ENCODE results near the gene ZNF497. TPM values are rescaled to one million over a fixed set of nuclear protein-coding genes. Genes with fewer than 3 reads are reported as not detected.

ZNF497 gene
- total RNA-seq, 1 donor from 2014 or later: 0.51 TPM

GRCh38 chr19:58367698-58368454 is 5.3 kb upstream of the ZNF497 start:
- no peak for DNase-seq (ENCODE audit: low read depth in 2 of 2)

GRCh38 chr19:58366585-58367430 is 4.3 kb upstream of the ZNF497 start:
- no peak for DNase-seq (ENCODE audit: low read depth in 2 of 2)

GRCh38 chr19:58364146-58364545 is 1.6 kb upstream of the ZNF497 start:
- DNase-seq (ENCODE audit: low read depth in 2 of 2): no peak

GRCh38 chr19:58361900-58362271 is 665 bp downstream of the ZNF497 start:
- DNase-seq (ENCODE audit: low read depth in 2 of 2): peak in 1 of 2 donors; percentile 61

- no peak for DNase-seq (ENCODE audit: low read depth in 2 of 2)
Observed at GRCh38 chr19:58357481-58358145, 4.9 kb downstream of the ZNF497 start.

GRCh38 chr19:58356766-58357480 is 5.6 kb downstream of the ZNF497 start:
- peak in 1 of 2 donors; percentile 22 for DNase-seq (ENCODE audit: low read depth in 2 of 2)

GRCh38 chr19:58355908-58356765 is 6.4 kb downstream of the ZNF497 start:
- peak in 1 of 2 donors; percentile 41 for DNase-seq (ENCODE audit: low read depth in 2 of 2)

GRCh38 chr19:58355215-58355796 is 7.2 kb downstream of the ZNF497 start:
- DNase-seq (ENCODE audit: low read depth in 2 of 2): no peak

- DNase-seq (ENCODE audit: low read depth in 2 of 2): no peak
Observed at GRCh38 chr19:58354478-58355030, 8.0 kb downstream of the ZNF497 start.

- no peak for DNase-seq (ENCODE audit: low read depth in 2 of 2)
Observed at GRCh38 chr19:58353717-58354477, 8.7 kb downstream of the ZNF497 start.

GRCh38 chr19:58352760-58353671 is 9.5 kb downstream of the ZNF497 start, which contains the start of gene A1BG:
Gene A1BG (minus strand): TSS chr19:58353492. CDS start chr19:58353437, 55 bp downstream.
- no peak for DNase-seq (ENCODE audit: low read depth in 2 of 2)

- DNase-seq (ENCODE audit: low read depth in 2 of 2): no peak
Observed at GRCh38 chr19:58351990-58352755, 10.4 kb downstream of the ZNF497 start.

GRCh38 chr19:58351558-58351878 is 11.0 kb downstream of the ZNF497 start:
- DNase-seq (ENCODE audit: low read depth in 2 of 2): no peak

- no peak for DNase-seq (ENCODE audit: low read depth in 2 of 2)
Observed at GRCh38 chr19:58350871-58351557, 11.5 kb downstream of the ZNF497 start.

- no peak for DNase-seq (ENCODE audit: low read depth in 2 of 2)
Observed at GRCh38 chr19:58350001-58350861, 12.3 kb downstream of the ZNF497 start.

GRCh38 chr19:58349590-58349989 is 13.0 kb downstream of the ZNF497 start:
- no peak for DNase-seq (ENCODE audit: low read depth in 2 of 2)
